Gastroesophageal sphincter (tissue), 3 donors: Measurements from ENCODE around the gene B3GLCT.

Experiments used
- CTCF ChIP-seq, 4 experiments: fragments of 200-600 bp in 2 of 4; fragments of 450-650 bp in 2 of 4; sonication (generic) in 1 of 4; IDR thresholded peaks; one replicate each; pipeline ENCODE4 v1.5.1; 2017 to 2019; ENCODE audit warnings: antibody characterized with exemption in 4 of 4, mild to moderate bottlenecking in 2 of 4, moderate library complexity in 2 of 4
- EP300 ChIP-seq: sonication (generic); formaldehyde crosslinking; IDR thresholded peaks from one replicate; pipeline ENCODE4 v1.6.1; 2017; ENCODE audit warnings: antibody characterized with exemption, mild to moderate bottlenecking
- POLR2AphosphoS5 ChIP-seq: sonication (generic); formaldehyde crosslinking; IDR thresholded peaks from one replicate; pipeline ENCODE4 v1.6.1; 2017; ENCODE audit warnings: antibody characterized with exemption

GRCh38 chr13:31264151-31264550 is 64.4 kb downstream of the B3GLCT start:
- no peak for TF ChIP-seq CTCF (IDR thresholded peaks at IDR 0.05)
- no peak for TF ChIP-seq POLR2AphosphoS5
- no peak for TF ChIP-seq EP300
